NCI-H2196 (cell line): ENCODE measurements around the gene ZNF423.

Source experiments
- DNase-seq: peaks from one replicate; lab custom pipeline; 2025; ENCODE audit not compliant: unreplicated experiment; lab: John Stamatoyannopoulos, UW

ZNF423 gene

GRCh38 chr16:49590166-49590871, 265.6 kb downstream of the ZNF423 start:
- DNase-seq = no peak

DNA sequence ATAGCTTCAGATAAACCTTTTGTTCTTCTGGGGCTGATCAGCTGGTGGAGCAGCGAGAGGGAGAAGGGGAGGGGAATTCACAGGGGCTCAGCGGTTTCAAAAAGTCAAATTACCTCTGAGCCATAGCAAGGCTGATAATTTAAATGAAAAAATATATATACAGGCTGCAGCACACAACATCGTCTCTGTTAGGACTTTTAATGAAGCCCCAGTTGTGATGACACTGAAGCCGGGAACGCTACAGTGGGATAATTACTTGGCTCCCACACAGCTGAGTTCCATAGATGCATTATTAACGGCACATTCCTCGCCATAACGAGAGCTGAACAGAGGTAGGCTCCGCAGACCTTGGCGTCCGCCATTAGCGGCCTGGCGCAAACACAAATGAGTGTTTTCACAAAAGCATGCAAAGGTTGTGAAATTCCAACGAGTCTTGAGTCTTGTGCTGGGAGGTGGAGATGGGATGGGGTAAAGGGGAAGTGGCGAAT, 266.3 kb downstream of the ZNF423 start:
- no peak for DNase-seq

GRCh38 chr16:49588729-49589384, 267.1 kb downstream of the ZNF423 start:
- DNase-seq = no peak

DNA sequence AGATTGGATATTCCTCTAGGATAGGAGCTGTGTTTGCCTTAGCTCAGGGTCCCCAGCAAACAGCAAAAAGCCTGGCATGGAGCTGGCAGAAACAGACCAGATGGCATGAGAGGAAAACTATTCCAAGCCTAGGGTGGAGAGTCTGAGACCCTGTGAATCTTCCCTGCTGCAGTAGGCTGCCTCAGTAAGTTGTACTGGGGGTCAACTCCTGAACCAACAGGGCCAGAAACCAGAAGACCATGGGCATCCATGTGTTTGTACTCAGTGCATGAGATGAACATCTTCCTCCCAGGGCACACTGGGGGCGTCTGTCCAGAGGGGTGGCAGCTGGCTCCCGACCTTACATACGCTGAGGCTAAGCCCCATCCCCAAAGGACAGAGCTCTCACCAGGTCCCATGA, 267.9 kb downstream of the ZNF423 start:
- DNase-seq = no peak

DNA sequence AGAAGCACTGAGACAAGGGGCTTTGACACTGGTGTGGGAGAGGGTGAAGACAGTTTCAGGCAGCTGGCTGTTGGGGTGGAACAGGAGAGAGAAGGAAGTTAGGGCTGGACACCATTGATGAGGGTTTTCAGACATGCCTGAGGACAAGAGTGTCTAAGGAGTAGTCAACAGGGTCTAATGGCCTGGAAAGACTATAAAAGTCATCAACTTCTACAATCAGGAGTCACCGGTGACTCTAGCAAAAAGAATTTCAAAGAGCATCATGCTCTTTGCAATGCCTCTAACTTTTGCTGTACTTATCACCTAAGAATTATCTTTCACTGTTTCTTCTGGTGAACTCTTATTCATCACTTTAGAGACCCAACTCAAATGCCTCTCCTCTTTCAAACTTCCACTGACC, 268.4 kb downstream of the ZNF423 start:
- no peak for DNase-seq

GRCh38 chr16:49586466-49587450, 269.2 kb downstream of the ZNF423 start:
- DNase-seq = no peak

DNA sequence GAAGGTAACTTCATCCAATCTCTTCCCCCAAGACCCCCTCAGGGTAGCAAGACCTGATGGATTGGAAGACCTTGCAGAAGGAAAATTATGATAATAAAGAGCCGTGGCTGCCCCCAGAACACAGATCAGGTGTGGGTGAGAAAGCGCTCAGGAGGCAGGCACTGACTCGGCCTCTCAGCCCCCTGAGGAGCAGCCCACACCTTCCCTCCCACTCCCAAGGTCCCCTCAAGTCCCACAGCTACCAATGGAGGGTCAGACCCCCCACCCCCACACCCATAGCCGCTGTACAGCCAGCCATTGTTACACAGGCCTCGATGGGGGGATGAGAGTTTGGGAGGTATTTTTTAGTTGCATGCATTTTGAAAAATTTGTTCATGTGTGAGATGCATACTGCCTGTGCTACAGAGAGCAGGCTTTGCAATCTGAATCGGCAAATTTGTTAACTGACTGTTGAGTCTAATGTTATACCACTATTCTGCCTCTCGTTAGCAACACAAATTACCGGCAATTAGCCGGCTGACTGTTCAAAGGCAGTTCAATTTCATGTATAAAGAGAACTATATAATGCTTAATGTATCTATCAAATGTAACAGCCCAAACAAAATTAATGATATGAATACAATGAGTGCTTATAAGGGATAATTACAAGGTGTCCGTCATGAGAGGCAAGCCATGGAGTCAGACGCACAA, 270.6 kb downstream of the ZNF423 start:
- DNase-seq = no peak

DNA sequence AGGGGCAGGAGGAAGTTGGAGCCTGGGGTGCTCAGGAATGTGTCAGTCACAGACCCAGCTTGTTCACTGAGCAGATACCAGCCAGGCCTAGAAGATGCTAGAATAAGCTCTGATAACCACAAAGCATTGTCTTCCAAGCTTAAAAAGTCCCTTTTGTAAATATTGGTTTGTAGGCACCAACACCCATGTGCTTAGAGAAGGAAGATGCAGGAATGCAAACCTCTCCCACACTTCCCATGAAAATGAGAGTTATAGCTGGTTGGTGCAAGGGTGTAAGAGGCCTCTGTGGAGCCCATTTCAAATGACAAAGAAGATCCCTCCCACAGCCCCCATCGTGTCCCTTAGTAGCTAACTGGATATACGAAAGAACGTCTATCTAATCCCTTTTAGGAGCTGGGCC, 272.0 kb downstream of the ZNF423 start:
- no peak for DNase-seq

- DNase-seq = no peak
Measured at GRCh38 chr16:49581630-49582298, 274.1 kb downstream of the ZNF423 start.

- DNase-seq = no peak
Measured at GRCh38 chr16:49580751-49581303, 275.1 kb downstream of the ZNF423 start.

- no peak for DNase-seq
Measured at GRCh38 chr16:49578435-49579024, 277.4 kb downstream of the ZNF423 start.

DNA sequence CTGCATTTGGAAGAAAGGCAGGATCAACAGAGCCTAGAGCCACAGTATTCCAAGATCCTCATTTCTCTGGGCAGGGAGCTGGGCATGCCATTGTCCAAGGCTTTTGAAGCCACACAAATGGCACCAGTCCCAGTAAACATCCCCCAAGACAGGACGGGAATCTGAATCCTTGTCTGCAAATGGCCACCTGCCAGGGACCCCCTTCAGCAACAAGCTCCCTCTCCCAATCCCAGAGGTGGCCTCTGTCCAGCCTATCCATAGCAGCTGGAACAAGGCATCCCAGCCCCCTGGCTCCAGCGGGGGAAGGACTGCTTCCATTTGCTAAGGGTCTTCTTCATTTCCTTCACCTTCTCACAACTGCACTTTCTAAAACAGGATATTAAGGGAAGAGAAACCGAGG, 277.9 kb downstream of the ZNF423 start:
- no peak for DNase-seq

- no peak for DNase-seq
Measured at GRCh38 chr16:49576941-49577340, 279.0 kb downstream of the ZNF423 start.

DNA sequence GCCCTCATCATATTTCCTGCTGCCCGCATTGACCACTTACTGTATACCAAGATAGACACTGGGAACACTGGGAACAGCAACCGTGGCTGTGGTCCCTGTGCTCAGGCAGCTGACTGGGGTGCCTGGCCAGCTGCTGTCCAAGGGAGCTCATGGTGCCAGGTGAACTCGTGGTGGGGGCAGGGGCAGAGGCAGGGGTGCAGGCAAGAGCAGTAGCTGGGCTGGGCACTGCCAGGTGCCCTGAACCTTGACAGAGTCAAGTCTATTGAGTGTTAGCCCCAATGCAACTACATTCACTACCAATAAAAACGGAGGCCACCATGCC, 279.8 kb downstream of the ZNF423 start:
- no peak for DNase-seq

- DNase-seq = no peak
Measured at GRCh38 chr16:49575346-49576172, 280.4 kb downstream of the ZNF423 start.

- DNase-seq = no peak
Measured at GRCh38 chr16:49574826-49575225, 281.1 kb downstream of the ZNF423 start.

DNA sequence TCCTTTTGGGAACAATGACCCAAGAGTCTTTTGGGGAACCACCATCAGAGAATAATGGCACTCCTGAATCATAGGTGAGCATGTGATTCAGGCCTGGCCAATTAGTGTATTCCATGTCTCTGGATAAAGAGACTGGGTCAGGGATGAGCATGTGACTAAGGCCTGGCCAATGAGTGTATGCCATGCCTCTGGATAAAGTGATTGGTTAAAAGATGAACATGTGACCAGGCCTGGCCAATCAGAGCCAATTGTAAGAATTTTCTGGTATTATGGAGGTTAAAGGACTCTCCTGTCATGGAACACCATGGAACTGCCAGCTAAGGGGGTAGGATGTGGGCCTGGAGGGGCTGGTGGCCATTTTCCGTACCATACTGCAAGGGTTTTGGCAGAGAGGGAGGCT, 288.0 kb downstream of the ZNF423 start:
- DNase-seq = no peak

- no peak for DNase-seq
Measured at GRCh38 chr16:49566432-49566831, 289.5 kb downstream of the ZNF423 start.
